Mucosa of stomach (tissue), 1 donor: ENCODE measurements around the gene KIF20B.

Source experiments
- H3K27me3 ChIP-seq: one replicate; pipeline ENCODE4 v1.7.0; 2013; ENCODE audit warnings: mild to moderate bottlenecking, low read length; ENCODE audit not compliant: control insufficient read depth, insufficient read depth
- H3K36me3 ChIP-seq: one replicate; pipeline ENCODE4 v1.7.0; 2013; ENCODE audit warnings: low read length; ENCODE audit not compliant: control insufficient read depth, insufficient read depth
- H3K4me1 ChIP-seq: one replicate; pipeline ENCODE4 v1.7.0; 2013; ENCODE audit warnings: mild to moderate bottlenecking, low read length; ENCODE audit not compliant: control insufficient read depth, insufficient read depth
- H3K4me3 ChIP-seq: one replicate; pipeline ENCODE4 v1.7.0; 2013; ENCODE audit warnings: low read length
- H3K9ac ChIP-seq: one replicate; pipeline ENCODE4 v1.7.0; 2013; ENCODE audit warnings: mild to moderate bottlenecking, low read length, moderate library complexity
- H3K9me3 ChIP-seq: one replicate; pipeline ENCODE4 v1.7.0; 2013; ENCODE audit warnings: mild to moderate bottlenecking, low read length, moderate library complexity; ENCODE audit not compliant: control insufficient read depth
- donor health status: Pancreatic carcinoma.

The KIF20B gene

DNA sequence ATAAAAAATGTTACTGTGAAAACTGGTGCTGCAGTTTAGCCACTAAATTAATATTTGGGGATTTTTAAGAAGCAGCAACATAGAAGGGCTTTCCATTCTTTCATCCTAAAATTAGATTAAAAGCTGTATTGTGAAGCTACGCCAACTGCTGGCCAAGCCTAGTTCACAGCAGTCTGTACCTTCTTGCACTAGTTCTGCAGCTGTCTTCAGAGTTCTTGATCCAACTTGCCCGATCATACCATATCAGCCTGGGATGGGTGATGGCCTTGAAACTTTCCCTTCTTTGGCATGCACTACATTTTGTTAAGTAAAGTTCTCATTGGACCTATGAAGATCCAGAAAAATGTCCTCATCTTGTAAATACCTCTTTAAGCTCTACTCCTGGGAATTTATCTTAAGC is 36.1 kb upstream of the KIF20B start:
- no peaks in the 10 kb centered on the region for H3K36me3 ChIP-seq
- H3K4me3 ChIP-seq, result no peak overlapping the region
- no peaks in the 10 kb centered on the region for H3K4me1 ChIP-seq
- no peaks in the 10 kb centered on the region for H3K9me3 ChIP-seq
- H3K27me3 ChIP-seq, result no peaks in the 10 kb centered on the region
- H3K9ac ChIP-seq, result no peak overlapping the region

DNA sequence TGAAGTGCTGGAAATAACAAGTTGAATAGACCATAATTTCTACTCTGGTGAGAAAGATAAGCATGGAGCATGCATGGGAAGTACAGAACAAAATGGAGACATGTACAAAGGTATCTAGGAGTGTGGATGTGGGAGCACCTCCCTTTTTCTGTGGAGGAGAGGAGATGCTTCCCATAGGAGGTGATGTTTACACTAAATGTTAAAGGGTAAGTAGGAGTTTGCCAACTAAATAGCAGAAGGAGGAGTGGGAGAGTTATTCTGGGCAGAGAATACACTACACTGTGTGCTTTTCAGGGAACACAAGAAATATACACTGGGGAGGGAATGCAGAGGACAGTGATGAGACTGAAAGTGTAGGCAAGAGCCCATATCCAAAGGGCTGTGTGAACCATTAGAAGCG is 35.3 kb upstream of the KIF20B start:
- Histone ChIP-seq H3K4me3 (no peak overlapping the region), H3K9me3 (no peaks in the 10 kb centered on the region), H3K27me3 (no peaks in the 10 kb centered on the region), H3K4me1 (no peaks in the 10 kb centered on the region), H3K36me3 (no peaks in the 10 kb centered on the region), H3K9ac (no peak overlapping the region)

DNA sequence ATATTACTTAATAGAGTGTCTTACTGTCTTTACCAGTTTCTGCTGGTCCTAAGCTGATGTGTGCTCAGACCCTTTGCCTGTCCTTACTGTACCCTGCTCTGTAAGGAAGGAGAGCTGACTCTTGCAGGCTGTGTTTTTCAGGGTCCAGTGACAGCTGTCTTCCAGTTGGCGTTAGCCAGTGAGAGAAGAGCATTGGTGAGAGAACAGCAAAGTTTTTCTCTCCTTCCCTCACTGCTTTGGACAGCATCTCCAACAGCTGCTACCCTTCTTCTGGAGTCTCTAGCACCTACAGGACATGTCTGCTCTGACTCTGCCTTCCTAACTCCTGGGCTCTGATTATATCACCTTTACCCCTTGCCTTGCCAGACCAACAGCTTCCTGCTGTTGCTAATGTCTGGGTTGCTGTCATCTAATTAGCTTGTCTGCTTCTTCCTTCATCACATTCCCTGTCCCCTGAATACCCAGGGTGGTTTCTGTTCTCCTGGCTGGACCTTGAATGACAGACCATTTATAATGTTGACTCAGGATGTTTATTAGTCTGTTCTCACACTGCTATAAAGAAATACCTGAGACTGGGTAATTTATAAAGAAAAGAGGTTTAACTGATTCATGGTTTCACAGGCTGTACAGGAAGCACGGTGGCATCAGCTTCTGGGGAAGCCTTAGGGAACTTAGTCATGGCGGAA is 32.9 kb upstream of the KIF20B start:
- Histone ChIP-seq H3K9ac (no peak overlapping the region), H3K36me3 (no peaks in the 10 kb centered on the region), H3K27me3 (no peaks in the 10 kb centered on the region), H3K4me3 (no peak overlapping the region), H3K4me1 (no peaks in the 10 kb centered on the region), H3K9me3 (no peaks in the 10 kb centered on the region)

DNA sequence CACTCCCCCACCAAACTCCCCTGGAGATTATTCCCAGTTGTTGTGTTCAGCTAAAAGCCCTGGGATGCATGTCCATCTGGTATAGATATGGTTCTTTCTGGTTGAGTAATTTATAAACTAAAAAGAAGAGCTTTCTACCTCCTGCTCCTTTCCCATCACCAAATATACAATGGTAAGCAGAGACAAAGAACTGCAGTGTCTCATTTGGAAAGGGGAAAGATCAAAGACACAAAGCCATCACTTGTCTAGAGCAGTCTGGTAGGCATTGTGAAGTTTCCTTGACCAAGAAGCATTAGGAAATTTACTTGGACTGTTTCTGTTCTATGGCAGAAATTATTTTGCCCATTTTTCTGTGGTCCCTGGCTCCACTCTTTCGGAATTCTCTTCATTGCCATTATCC is 31.4 kb upstream of the KIF20B start:
- Histone ChIP-seq H3K9me3 (no peaks in the 10 kb centered on the region), H3K36me3 (no peaks in the 10 kb centered on the region), H3K4me1 (no peaks in the 10 kb centered on the region), H3K4me3 (no peak overlapping the region), H3K9ac (no peak overlapping the region), H3K27me3 (no peaks in the 10 kb centered on the region)

DNA sequence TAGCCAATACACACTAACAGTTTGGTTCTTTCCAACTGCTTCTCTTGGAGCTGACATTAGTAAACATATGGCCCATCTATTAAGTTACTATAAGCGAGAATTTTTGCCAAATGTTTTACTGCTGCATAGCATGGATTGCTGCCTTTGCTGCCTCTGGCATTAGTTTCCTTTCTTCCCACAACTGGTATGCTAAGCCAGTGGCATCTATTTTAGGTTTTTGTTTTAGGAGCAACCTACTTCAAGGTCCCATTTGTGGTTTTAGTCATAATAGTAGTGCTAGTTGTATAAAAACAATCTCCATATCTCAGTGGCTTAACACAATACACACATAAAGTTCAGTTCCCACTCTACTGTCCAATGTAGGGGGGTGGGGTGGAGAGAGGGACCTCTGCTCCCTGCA is 30.5 kb upstream of the KIF20B start:
- Histone ChIP-seq H3K27me3 (no peaks in the 10 kb centered on the region), H3K36me3 (no peaks in the 10 kb centered on the region), H3K9me3 (no peaks in the 10 kb centered on the region), H3K9ac (no peak overlapping the region), H3K4me1 (no peaks in the 10 kb centered on the region), H3K4me3 (no peak overlapping the region)

DNA sequence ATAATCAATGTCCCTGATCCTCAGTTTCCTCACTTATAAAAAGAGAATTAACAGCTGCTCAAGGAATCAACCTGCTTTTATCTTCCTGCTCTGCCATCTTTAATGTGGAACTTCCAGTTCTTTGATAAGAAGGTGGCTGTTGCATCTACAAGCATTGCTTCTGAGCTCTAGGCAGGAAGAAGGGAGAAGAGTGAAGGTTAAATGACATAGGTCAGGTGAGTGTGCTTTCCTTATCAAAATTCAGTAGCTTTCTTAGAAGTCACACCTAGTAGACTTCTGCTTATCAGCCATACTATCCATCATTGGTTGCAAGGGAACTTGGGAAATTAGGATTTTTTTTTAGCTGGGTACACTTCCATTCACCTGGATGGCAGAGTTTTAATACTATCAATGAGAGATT is 24.0 kb upstream of the KIF20B start:
- Histone ChIP-seq H3K36me3 (no peaks in the 10 kb centered on the region), H3K4me1 (no peaks in the 10 kb centered on the region), H3K9ac (no peak overlapping the region), H3K4me3 (no peak overlapping the region), H3K27me3 (no peaks in the 10 kb centered on the region), H3K9me3 (no peaks in the 10 kb centered on the region)

DNA sequence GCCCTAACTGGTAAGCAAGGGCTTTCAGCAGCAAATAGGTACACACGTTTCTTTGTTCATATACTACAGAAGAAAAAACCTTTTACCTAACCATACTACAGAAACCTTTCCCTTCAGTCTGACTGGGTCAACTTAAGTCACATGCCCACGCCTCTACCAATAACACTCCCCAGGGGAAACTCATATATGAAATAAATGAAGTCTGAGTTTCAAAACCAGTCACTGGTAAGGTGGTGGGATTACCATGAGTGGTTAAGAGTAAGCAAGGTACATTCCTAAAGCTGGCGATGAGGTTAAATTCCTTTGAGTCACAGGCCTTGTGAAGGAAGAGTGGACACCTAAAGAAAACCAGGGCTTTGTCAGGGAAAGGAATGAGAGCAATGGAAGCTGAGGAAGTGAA is 21.4 kb upstream of the KIF20B start:
- Histone ChIP-seq H3K36me3 (no peaks in the 10 kb centered on the region), H3K9ac (no peak overlapping the region), H3K27me3 (no peaks in the 10 kb centered on the region), H3K9me3 (no peaks in the 10 kb centered on the region), H3K4me1 (no peaks in the 10 kb centered on the region), H3K4me3 (no peak overlapping the region)

DNA sequence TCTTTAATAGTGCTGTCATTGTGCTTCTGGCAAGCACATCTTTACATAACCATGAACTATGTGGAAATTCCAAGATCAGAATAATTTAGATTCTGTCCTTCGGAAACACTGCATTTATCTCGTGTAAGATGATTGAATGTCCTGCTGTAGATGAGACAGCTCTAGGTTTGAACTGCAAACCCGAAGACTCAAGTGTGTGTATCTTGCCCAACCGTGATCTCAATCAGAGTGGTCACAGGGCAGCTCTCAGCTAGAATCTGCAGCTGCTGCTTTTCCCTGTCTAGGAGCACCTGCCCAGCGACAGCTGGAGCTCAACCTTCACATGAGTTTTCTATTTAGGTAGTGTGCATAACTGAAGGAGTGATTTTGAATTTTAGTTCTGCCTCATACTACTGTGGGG is 17.5 kb upstream of the KIF20B start:
- H3K4me3 ChIP-seq, result no peak overlapping the region
- no peak overlapping the region for H3K9ac ChIP-seq
- no peaks in the 10 kb centered on the region for H3K9me3 ChIP-seq
- H3K27me3 ChIP-seq, result no peaks in the 10 kb centered on the region
- no peaks in the 10 kb centered on the region for H3K36me3 ChIP-seq
- no peaks in the 10 kb centered on the region for H3K4me1 ChIP-seq

DNA sequence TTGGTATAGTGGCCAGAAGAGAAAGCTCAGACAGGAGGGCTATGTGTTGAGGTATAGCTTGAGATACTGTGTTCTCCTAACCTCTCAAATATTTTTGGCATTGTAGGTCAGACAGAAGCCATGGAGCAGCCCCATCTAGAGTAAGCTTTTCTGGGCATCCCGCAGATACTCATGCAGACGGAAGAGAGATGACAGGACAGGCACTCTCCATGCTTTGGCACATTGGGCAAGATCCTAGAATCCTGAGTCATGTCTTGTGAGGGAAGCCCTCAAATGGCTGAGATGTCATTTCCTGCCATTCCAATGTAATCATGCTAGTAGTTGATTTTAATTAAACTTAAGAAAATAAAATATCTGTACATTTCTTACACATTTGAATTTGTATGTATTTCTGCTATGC is 16.8 kb upstream of the KIF20B start:
- Histone ChIP-seq H3K36me3 (no peaks in the 10 kb centered on the region), H3K9me3 (no peaks in the 10 kb centered on the region), H3K27me3 (no peaks in the 10 kb centered on the region), H3K4me1 (no peaks in the 10 kb centered on the region), H3K4me3 (no peak overlapping the region), H3K9ac (no peak overlapping the region)

DNA sequence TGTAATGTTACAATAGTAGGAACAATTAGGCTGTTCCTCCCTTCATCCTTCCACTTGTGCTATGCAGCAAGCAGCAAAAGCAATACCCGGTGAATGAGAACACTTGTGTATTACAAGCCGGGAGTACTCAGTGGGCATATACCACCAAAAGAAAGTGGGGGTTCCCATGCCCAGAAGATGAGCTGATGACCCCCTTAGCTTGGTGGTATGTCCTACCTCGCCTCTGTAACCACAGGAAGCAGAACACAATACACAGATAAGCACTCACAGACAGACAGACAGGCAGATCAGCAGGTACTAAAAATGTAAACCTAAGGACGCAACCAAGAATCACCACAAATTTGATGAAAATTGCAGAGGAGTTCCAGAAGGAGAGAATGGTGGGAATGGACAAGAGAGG is 15.5 kb upstream of the KIF20B start:
- Histone ChIP-seq H3K4me1 (no peaks in the 10 kb centered on the region), H3K27me3 (no peaks in the 10 kb centered on the region), H3K36me3 (no peaks in the 10 kb centered on the region), H3K9me3 (no peaks in the 10 kb centered on the region), H3K9ac (no peak overlapping the region), H3K4me3 (no peak overlapping the region)

DNA sequence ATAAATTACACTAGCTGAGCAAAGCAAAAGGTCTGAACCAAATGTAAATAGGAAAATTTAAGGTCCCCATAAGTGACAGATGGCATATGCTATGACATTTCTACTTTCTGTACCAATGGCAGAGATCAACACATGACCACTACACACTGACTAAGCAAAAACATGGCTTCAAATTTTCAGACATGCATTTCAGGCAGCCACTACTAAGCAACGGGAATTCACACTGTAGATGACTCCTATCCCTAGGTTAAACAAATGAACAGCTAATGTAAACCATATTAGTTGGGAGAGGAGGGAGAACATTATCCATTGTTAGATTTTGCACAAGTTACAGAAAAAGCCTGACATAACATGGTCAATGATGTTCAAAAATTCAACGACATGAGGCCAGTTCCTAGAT is 11.4 kb upstream of the KIF20B start:
- Histone ChIP-seq H3K9me3 (no peaks in the 10 kb centered on the region), H3K4me3 (no peak overlapping the region), H3K27me3 (no peaks in the 10 kb centered on the region), H3K36me3 (no peaks in the 10 kb centered on the region), H3K9ac (no peak overlapping the region), H3K4me1 (no peaks in the 10 kb centered on the region)

DNA sequence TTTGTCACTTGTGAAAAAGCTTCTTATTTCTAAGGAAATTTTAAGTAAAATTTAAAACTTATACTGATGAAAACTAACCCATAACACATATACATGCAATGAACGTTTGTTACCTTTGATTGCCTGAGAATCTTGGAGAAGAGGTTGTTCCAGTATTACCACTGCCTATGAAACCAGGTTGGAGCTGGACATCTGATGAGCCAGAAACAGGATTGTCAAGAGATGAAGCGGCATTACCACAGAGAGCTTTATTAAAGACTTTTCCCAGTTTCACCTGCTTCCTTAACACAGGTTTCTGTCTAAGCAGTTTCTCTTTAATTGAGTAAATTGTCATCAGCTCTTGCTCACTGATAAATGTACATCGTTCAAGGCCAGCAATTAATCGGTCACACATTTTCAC is 9.0 kb upstream of the KIF20B start:
- Histone ChIP-seq H3K9me3 (no peaks in the 10 kb centered on the region), H3K4me1 (no peaks in the 10 kb centered on the region), H3K4me3 (no peak overlapping the region), H3K27me3 (no peaks in the 10 kb centered on the region), H3K36me3 (no peaks in the 10 kb centered on the region), H3K9ac (no peak overlapping the region)

DNA sequence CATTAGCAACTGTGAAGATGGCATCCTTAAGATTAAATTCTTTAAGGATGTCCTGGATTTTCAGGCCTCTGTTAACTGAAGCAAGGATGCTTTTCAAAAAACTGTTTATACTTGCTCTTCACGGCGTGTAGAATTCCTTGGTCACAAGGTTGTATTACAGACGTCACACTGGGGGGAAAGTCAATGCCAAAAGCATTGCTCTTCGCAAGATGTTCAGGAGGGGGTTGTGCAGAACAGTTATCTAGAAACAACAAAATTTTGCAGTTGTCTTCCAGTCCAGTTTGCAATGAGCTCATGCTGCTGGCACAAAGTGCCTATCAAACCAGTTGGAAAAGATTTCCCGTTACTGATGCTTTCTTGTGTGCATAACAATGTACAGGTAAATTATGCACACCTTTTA is 8.2 kb upstream of the KIF20B start:
- no peaks in the 10 kb centered on the region for H3K36me3 ChIP-seq
- H3K9me3 ChIP-seq, result no peaks in the 10 kb centered on the region
- H3K4me3 ChIP-seq, result no peak overlapping the region
- H3K9ac ChIP-seq, result no peak overlapping the region
- H3K4me1 ChIP-seq, result no peaks in the 10 kb centered on the region
- no peaks in the 10 kb centered on the region for H3K27me3 ChIP-seq
